Superior temporal gyrus (tissue), 1 donor: ENCODE measurements around the gene FGF21.
A peak's percentile ranks its signal among the peaks of the same experiment; 100 is the strongest.
"Not testable (repeated sequence)": the region's sequence is repeated elsewhere in the genome, so short reads cannot be mapped to it uniquely, and the experiment has no call there.

Experiments used
- DNase-seq: peaks from one replicate; pipeline ENCODE4 v3.0.0-alpha.2; 2016; ENCODE audit errors: extremely low spot score

The FGF21 gene

GRCh38 chr19:48755084-48755641, at the start of gene FGF21:
Gene FGF21 (plus strand): TSS chr19:48755524. CDS start chr19:48756237, 713 bp downstream.
- DNase-seq: no peak

- no peak for DNase-seq
Measured at GRCh38 chr19:48708471-48708870, 46.9 kb upstream of the FGF21 start.

DNA sequence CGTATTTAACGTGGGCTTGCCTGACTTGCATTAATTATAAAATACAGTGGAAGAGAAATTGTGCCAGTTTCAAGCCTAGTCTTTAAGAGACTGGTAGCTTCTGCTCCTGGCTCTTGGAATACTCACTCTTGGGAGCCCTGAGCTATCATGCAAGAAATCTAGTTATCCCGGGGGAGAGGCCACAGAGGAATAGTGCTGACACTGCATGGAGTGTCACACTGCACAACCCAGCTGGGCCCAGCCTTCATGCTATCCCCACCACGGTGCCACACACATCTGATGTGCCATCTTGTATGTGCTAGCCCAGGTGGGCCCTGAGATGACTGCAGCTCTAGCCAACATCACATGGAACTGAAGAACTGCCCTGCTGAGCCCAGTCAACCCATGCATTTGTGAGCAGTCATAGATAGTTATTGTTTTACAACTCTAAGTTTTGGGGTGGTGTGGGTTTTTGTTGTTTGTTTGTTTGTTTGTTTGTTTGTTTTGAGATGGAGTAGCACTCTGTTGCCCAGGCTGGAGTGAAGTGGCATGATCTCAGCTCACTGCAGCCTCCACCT, 44.1 kb upstream of the FGF21 start:
- no peak for DNase-seq

DNA sequence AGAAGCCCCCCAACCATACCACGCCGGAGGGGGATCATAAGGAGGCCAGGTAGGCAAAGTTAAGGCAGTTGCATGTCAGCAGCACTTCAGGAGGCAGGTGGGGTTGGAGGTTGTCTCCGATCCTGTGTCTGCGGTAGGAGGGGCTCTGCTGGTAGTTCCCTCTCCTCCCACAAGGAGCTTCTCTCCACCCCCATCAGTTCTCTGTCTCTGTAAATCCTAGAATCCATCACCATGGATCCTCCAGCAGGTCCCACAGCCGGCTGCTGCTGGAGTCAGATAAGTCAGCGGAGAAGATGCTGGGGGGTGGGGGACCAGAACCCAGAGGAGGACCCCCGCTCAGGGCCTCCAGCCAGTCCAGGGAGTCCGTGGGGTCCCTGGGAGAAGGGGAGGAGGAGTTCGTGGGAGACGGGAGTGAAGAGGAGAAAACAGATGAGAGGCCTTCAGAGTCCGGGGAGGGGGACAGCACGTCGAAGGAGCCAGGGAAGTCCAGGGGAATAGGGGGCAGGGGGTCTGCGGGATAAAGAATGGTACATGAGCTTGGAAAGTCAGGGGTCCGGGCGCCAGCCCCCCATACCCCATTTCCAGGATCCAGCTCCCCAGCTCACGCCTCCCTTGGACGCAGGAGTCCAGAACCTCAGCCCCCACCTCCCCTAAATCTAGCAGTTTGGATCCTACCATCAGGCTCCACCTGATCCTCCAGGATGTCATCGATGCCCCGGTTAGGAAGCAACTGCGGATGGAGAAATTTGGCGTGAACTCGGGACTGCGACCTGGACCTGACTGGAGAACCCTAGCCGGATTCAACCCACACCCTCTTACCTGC, 42.1 kb upstream of the FGF21 start:
- no peak for DNase-seq

- DNase-seq: peak; percentile 99
Measured at GRCh38 chr19:48713864-48714755, 41.2 kb upstream of the FGF21 start.

GRCh38 chr19:48714759-48715675, 40.3 kb upstream of the FGF21 start:
- peak; percentile 10 for DNase-seq

GRCh38 chr19:48715681-48716171, 39.6 kb upstream of the FGF21 start:
- no peak for DNase-seq

DNA sequence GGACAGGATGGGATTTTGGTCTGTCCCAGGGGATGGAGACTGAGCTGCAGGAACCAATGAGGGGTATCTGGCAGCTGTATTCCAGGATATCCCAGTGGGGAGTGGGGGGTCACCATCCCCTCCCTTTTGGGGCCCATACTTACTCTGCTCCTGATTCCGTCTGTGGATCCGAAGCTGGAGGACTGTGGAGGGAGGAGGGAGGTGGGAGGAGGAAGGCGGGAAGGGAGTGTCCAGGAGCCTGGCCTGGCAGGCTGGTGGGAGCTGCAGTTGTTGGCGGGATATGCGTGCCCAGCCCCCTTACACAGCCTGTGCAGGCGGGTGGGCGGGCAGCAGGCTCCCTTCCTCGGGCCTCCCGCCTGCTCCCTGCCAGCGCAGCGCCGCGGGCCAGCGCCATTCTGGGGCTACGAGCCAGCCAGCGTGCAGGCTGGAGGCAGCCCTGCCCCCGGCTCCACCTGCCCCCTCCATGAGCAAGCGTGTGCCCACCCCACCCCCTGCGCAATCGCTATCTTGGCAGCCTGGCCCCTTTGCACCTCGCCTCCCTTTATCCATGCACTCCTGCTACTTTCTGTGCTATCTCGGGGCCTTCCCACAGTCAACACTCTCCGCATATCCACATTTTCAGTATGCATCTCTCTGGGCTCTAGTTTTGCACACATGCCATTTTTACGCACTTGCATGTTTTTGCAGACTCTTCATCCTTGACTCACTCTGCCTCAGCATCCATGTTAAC, 38.6 kb upstream of the FGF21 start:
- DNase-seq: peak; percentile 40

DNA sequence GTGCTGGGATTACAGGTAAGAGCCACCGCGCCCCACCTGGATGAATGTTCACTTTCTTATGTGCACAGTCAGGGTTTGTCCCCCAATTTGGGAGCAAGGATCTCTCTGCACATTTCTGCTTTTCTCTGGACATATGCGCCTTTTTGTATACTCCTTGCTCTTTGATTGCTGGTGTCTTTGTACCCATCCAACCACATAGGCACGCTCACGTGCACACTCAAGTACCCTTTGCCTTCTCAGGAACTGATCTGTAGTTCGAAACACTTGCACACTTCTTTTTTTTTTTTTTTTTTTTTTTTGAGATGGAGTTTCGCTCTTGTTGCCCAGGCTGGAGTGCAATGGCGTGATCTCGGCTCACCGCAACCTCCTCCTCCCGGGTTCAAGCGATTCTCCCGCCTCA, 37.2 kb upstream of the FGF21 start:
- DNase-seq: not testable (repeated sequence)

- DNase-seq: no peak
Measured at GRCh38 chr19:48718711-48719231, 36.6 kb upstream of the FGF21 start.

DNA sequence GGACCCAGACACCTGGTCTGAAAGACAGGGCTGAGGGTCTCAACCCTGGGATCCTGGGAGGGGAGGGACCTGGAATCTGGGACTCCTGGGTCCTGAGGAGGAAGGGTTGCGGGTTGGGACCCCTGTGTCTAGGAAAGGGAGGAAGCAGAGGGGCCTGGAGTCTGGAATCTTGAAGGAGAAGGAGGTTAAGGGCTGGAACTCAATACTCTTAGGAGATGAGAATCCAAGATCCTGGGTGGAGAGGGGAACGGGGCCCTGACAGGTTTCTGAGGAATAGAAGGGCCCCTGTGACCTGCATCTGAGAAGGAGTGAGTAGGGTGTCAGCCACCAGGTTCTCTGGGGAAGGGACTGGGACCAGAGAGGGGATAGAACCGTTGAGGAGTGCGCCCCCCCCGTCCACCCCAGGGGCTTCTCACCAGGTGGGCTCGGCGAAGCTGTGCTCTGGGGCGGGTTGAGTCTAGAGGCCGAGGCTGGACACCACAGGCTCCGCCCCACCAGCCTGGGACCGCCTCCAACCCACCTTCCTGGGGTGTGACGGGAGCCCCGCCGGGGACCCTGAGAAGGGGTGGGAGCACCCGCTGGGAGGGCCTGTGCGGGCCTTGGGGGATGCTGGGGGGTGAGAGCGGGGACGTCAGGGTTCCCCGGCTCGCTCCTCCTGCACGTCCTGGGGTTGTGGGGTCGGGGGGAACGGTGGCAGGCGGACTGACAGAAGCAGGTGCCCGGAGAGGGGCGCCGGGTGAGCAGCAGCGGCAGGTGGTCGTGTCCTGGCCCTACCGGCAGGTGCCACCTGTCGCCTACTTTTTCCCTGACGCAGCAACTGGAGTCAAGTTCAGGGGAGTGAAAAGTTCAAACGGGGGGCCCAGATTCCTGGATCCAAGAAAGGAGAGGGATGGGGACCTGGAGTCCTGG, 35.8 kb upstream of the FGF21 start, which contains the start of gene MAMSTR:
Gene MAMSTR (minus strand): TSS at position 463 of the 909 bp plus-strand sequence. CDS start 694 bp downstream, outside the sequence.
- DNase-seq: no peak

- DNase-seq: no peak
Measured at GRCh38 chr19:48720251-48720612, 35.1 kb upstream of the FGF21 start.

GRCh38 chr19:48720613-48721296, 34.6 kb upstream of the FGF21 start:
- peak; percentile 100 for DNase-seq

- no peak for DNase-seq
Measured at GRCh38 chr19:48722196-48722708, 33.1 kb upstream of the FGF21 start.

- peak; percentile 75 for DNase-seq
Measured at GRCh38 chr19:48724796-48725753, 30.2 kb upstream of the FGF21 start.

GRCh38 chr19:48726556-48726955, 28.8 kb upstream of the FGF21 start:
- DNase-seq: no peak
